Peyer's patch (tissue), 4 donors: ENCODE measurements around the gene POLK. TPM values are rescaled to one million over a fixed set of nuclear protein-coding genes. Genes with fewer than 3 reads are reported as not detected.
"Not testable (repeated sequence)": the region's sequence is repeated elsewhere in the genome, so short reads cannot be mapped to it uniquely, and the experiment has no call there.

Experiments used
- DNase-seq, 3 donors: peaks; one replicate each; pipeline ENCODE4 v3.0.0-alpha.2; 2017 to 2019
- H3K27ac ChIP-seq, 4 donors: fragments of 200-600 bp; sonication (generic); one replicate each; pipeline ENCODE4 v1.5.1; 2016 to 2019
- H3K27me3 ChIP-seq, 2 donors: fragments of 200-600 bp; sonication (generic); one replicate each; pipeline ENCODE4 v1.5.1; 2019
- H3K36me3 ChIP-seq, 3 donors: fragments of 200-600 bp; sonication (generic); one replicate each; pipeline ENCODE4 v1.5.1; 2016 to 2019
- H3K4me1 ChIP-seq, 4 donors: fragments of 200-600 bp; sonication (generic); one replicate each; pipeline ENCODE4 v1.5.1; 2016 to 2019
- H3K4me3 ChIP-seq, 4 donors: fragments of 200-600 bp; sonication (generic); 1 replicate in 3 of 4; 2 replicates in 1 of 4; pipeline ENCODE4 v1.5.1; 2016 to 2019; ENCODE audit warnings: mild to moderate bottlenecking in 1 of 4
- H3K9me3 ChIP-seq, 4 donors: fragments of 200-600 bp; sonication (generic); one replicate each; pipeline ENCODE4 v1.5.1; 2016 to 2019; ENCODE audit warnings: mild to moderate bottlenecking in 1 of 4
- CTCF ChIP-seq, 6 experiments: fragments of 450-650 bp in 4 of 6; fragments of 200-600 bp in 2 of 6; sonication (generic) in 1 of 6; IDR thresholded peaks; one replicate each; pipeline ENCODE4 v1.5.1; 2017 to 2019; ENCODE audit warnings: antibody characterized with exemption in 6 of 6, mild to moderate bottlenecking in 3 of 6, moderate library complexity in 1 of 6
- POLR2A ChIP-seq, 2 donors: fragments of 450-650 bp; IDR thresholded peaks; one replicate each; pipeline ENCODE4 v1.5.1; 2017; ENCODE audit warnings: antibody characterized with exemption in 2 of 2, mild to moderate bottlenecking in 2 of 2, moderate library complexity in 2 of 2
- total RNA-seq, 4 donors: library from RNA; depleted of rRNA; stranded (reverse); fragments of >200 nt; gene quantifications; one replicate each; pipeline ENCODE4 v1.1.0, GENCODE V29; 2016

POLK gene
- total RNA-seq, 4 donors from 2014 or later: 24.5 to 58.6 (median 28.3) TPM

- TF ChIP-seq POLR2A (IDR thresholded peaks at IDR 0.05) (no peak), CTCF (IDR thresholded peaks at IDR 0.05) (no peak)
- no peaks in the 10 kb centered on the region for H3K4me1 ChIP-seq
- peaks cover 0 to 10% (median 0%) of the 10 kb centered on the region in 3 donors for H3K36me3 ChIP-seq
- H3K27ac ChIP-seq: no peak overlapping the region
- H3K4me3 ChIP-seq: no peak overlapping the region
- no peaks in the 10 kb centered on the region for H3K27me3 ChIP-seq
- H3K9me3 ChIP-seq: no peaks in the 10 kb centered on the region
- DNase-seq: no peak
Observed at GRCh38 chr5:75601996-75602395, 90.3 kb downstream of the POLK start.

GRCh38 chr5:75603371-75603770 is 91.7 kb downstream of the POLK start:
- no peak for DNase-seq
- TF ChIP-seq CTCF (IDR thresholded peaks at IDR 0.05) (no peak), POLR2A (IDR thresholded peaks at IDR 0.05) (no peak)
- Histone ChIP-seq H3K4me3 (no peak overlapping the region), H3K4me1 (no peaks in the 10 kb centered on the region), H3K27me3 (no peaks in the 10 kb centered on the region), H3K36me3 (peaks cover 0 to 9% (median 0%) of the 10 kb centered on the region in 3 donors), H3K27ac (no peak overlapping the region), H3K9me3 (no peaks in the 10 kb centered on the region)

- TF ChIP-seq POLR2A (IDR thresholded peaks at IDR 0.05) (no peak), CTCF (IDR thresholded peaks at IDR 0.05) (no peak)
Observed at GRCh38 chr5:75603821-75604220, 92.1 kb downstream of the POLK start.

GRCh38 chr5:75607341-75607740 is 95.7 kb downstream of the POLK start:
- not testable (repeated sequence) for H3K9me3 ChIP-seq, DNase-seq, H3K27me3 ChIP-seq, H3K27ac ChIP-seq, H3K36me3 ChIP-seq, H3K4me3 ChIP-seq
- H3K4me1 ChIP-seq: peaks cover 0 to 17% (median 0%) of the 10 kb centered on the region in 4 donors

More at GRCh38 chr5:75603821-75604220, 92.1 kb downstream of the POLK start:
- Histone ChIP-seq H3K27ac (no peak overlapping the region), H3K9me3 (no peaks in the 10 kb centered on the region), H3K36me3 (peaks cover 0 to 9% (median 0%) of the 10 kb centered on the region in 3 donors), H3K4me3 (no peak overlapping the region), H3K4me1 (no peaks in the 10 kb centered on the region), H3K27me3 (no peaks in the 10 kb centered on the region)
- no peak for DNase-seq

- Histone ChIP-seq H3K4me1 (peaks cover 0 to 17% (median 0%) of the 10 kb centered on the region in 4 donors), H3K9me3 (no peaks in the 10 kb centered on the region), H3K4me3 (no peak overlapping the region), H3K36me3 (no peaks in the 10 kb centered on the region), H3K27ac (no peak overlapping the region), H3K27me3 (no peaks in the 10 kb centered on the region)
- no peak for TF ChIP-seq POLR2A (IDR thresholded peaks at IDR 0.05)
- no peak for TF ChIP-seq CTCF (IDR thresholded peaks at IDR 0.05)
- DNase-seq: no peak
Observed at GRCh38 chr5:75608870-75609269, 97.2 kb downstream of the POLK start.

GRCh38 chr5:75610201-75610600 is 98.5 kb downstream of the POLK start:
- no peak overlapping the region for H3K4me3 ChIP-seq
- H3K4me1 ChIP-seq: peaks cover 0 to 17% (median 0%) of the 10 kb centered on the region in 4 donors
- H3K27ac ChIP-seq: no peak overlapping the region
- TF ChIP-seq POLR2A (IDR thresholded peaks at IDR 0.05) (no peak), CTCF (IDR thresholded peaks at IDR 0.05) (no peak)
- no peak for DNase-seq
- H3K36me3 ChIP-seq: no peaks in the 10 kb centered on the region
- no peaks in the 10 kb centered on the region for H3K9me3 ChIP-seq
- no peaks in the 10 kb centered on the region for H3K27me3 ChIP-seq

GRCh38 chr5:75610859-75611310 is 99.2 kb downstream of the POLK start:
- H3K4me3 ChIP-seq: peak overlapping the region; percentile 26 to 63 (median 45)
- H3K36me3 ChIP-seq, DNase-seq, H3K9me3 ChIP-seq, H3K27me3 ChIP-seq: not testable (repeated sequence)
- peaks cover 0 to 17% (median 0%) of the 10 kb centered on the region in 4 donors for H3K4me1 ChIP-seq
- H3K27ac ChIP-seq: peak overlapping the region in 1 of 4 donors; percentile 34
